Spleen (tissue), 11 donors: ENCODE data around the gene KCNJ10. TPM values are rescaled to one million over a fixed set of nuclear protein-coding genes. Genes with fewer than 3 reads are reported as not detected.

Experiments
- DNase-seq: peaks from one replicate; pipeline ENCODE4 v3.0.0-alpha.2; 2020
- H3K27ac ChIP-seq, 8 donors: fragments of 200-600 bp; sonication (generic) in 7 of 8; 1 replicate in 4 of 8; 2 replicates in 4 of 8; pipeline versions ENCODE4 v1.5.0 to v1.8.0; 2016 to 2021; ENCODE audit warnings: inconsistent platforms in 4 of 8, mild to moderate bottlenecking in 4 of 8, moderate library complexity in 1 of 8
- H3K27me3 ChIP-seq, 7 donors: fragments of 200-600 bp; sonication (generic) in 6 of 7; replicated peaks in 1 of 7; 1 replicate in 4 of 7; 2 replicates in 3 of 7; pipeline versions ENCODE4 v1.5.0 to v1.8.0; 2016 to 2021; ENCODE audit warnings: inconsistent platforms in 3 of 7, mild to moderate bottlenecking in 1 of 7
- H3K36me3 ChIP-seq, 6 donors: fragments of 200-600 bp; sonication (generic) in 5 of 6; 1 replicate in 4 of 6; 2 replicates in 2 of 6; pipeline versions ENCODE4 v1.5.0 to v1.8.0; 2016 to 2021; ENCODE audit warnings: inconsistent platforms in 2 of 6
- H3K4me1 ChIP-seq, 6 donors: fragments of 200-600 bp; sonication (generic) in 5 of 6; 1 replicate in 3 of 6; 2 replicates in 3 of 6; pipeline versions ENCODE4 v1.5.0 to v1.8.0; 2016 to 2021; ENCODE audit warnings: inconsistent platforms in 3 of 6
- H3K4me3 ChIP-seq, 8 donors: fragments of 200-600 bp; sonication (generic) in 7 of 8; 1 replicate in 4 of 8; 2 replicates in 4 of 8; pipeline versions ENCODE4 v1.5.0 to v1.8.0; 2016 to 2021; ENCODE audit warnings: inconsistent platforms in 4 of 8, mild to moderate bottlenecking in 4 of 8, moderate library complexity in 2 of 8
- H3K9me3 ChIP-seq, 8 donors: fragments of 200-600 bp; sonication (generic) in 7 of 8; 1 replicate in 4 of 8; 2 replicates in 4 of 8; pipeline versions ENCODE4 v1.5.0 to v1.8.0; 2016 to 2021; ENCODE audit warnings: inconsistent platforms in 4 of 8
- POLR2A ChIP-seq, 3 donors: fragments of 450-650 bp; IDR thresholded peaks; one replicate each; pipeline ENCODE4 v1.5.1; 2017; ENCODE audit warnings: antibody characterized with exemption in 3 of 3, mild to moderate bottlenecking in 1 of 3
- POLR2AphosphoS5 ChIP-seq, 3 donors: sonication (generic); formaldehyde crosslinking; IDR thresholded peaks; one replicate each; pipeline ENCODE4 v1.5.1; 2017; ENCODE audit warnings: antibody characterized with exemption in 3 of 3
- WGBS, 5 donors: extraction: QIAGEN DNeasy Blood & Tissue Kit in 3 of 5; methylation state at CpG; one replicate each; pipeline versions ENCODE4 v1.1.5 to v1.1.7; 2013 to 2018; 5-methylcytosine and 5-hydroxymethylcytosine counted together
- intact Hi-C: fragments of 100-400 bp; cut with DNase I; formaldehyde crosslinking; loops from one replicate; pipeline ENCODE4 v1.15.0; 2023; ENCODE audit warnings: low total_unique reads
- polyA plus RNA-seq, 3 donors: library from polyadenylated mRNA; stranded (reverse); fragments of 200-250 nt; gene quantifications; one replicate each; pipeline ENCODE4 v1.2.1, GENCODE V29; 2013
- total RNA-seq, 7 donors: library from RNA; depleted of rRNA in 3 of 7; stranded (reverse); fragments of >200 nt in 3 of 7; fragmentation: NEBNext Ultra II Directional in 4 of 7; extraction: Animal tissue kit (Norgen Biotek cat#: 25700) in 4 of 7; gene quantifications; one replicate each; pipeline versions ENCODE4 v1.1.0 to v1.2.1, GENCODE V29; 2016 to 2021
- TF ChIP-seq, protein P1 (sequence below), 11 experiments: fragments of 200-600 bp in 7 of 11; fragments of 450-650 bp in 4 of 11; sonication (generic) in 4 of 11; IDR thresholded peaks in 8 of 11; conservative IDR thresholded peaks in 3 of 11; 1 replicate in 7 of 11; 2 replicates in 4 of 11; pipeline versions ENCODE4 v1.4.0 to v1.8.0; 2016 to 2021; ENCODE audit warnings: antibody characterized with exemption in 11 of 11, inconsistent platforms in 4 of 11, mild to moderate bottlenecking in 1 of 11
- donor health status: healthy with polysubstance abuse.
- donor health status: DM: no; HTN: no; CAD: no; lungs with moderate emphysema.
- donor health status: DM: no; HTN: no; CAD: no.
- donor health status: Bipolar disorder and iron deficiency.
- donor health status: healthy.
- donor health status: DM: no; HTN: no; CAD: no.
- donor health status: DM: yes; HTN: yes; CAD: no.

The KCNJ10 gene
- total and polyA plus RNA-seq, 10 donors, result 3.7 to 30.8 (median 14.2) TPM

DNA sequence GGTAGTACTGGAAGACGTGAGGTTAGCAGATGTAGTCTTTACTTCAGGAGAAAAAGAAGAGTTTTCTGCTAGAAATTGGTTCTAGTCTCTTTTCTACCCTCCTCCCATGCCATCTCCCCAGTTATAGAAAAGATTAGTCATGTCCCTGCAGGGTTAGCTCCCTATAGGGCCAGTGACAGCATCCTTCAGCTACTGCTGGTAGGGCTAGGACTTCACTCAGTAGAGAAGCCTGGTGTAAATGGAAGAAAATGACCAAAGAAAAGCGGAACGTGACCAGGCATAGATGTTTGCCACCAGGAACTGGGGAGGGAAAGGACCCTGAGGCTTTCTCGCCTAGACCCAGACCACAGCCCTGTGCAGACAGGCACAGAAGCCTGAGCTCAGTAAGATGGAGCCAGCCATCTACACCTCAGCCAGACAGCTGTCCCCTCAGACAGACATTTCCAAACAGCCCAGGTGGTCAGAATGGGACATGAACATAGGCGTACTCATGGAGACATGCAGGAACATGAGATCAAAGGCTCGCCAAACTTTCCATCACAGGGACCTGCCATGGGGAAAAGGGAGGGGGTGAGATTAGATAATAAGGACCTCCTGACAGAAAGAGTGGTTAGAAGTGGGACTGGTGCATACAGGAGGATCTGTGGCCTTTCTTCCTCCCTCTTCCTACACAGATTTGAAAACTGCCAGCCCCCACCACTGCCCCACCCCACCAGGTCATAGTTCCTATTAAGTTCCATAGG, 92.4 kb downstream of the KCNJ10 start:
- peaks cover 0 to 63% (median 0%) of the 10 kb centered on the region in 7 donors for H3K27me3 ChIP-seq
- no peaks in the 10 kb centered on the region for H3K9me3 ChIP-seq
- WGBS, 5 donors, result 82 to 94% (median 86%) methylated on average over 6 of the region's 6 CpGs
- H3K36me3 ChIP-seq, result no peaks in the 10 kb centered on the region
- no peak for DNase-seq
- no peaks in the 10 kb centered on the region for H3K4me1 ChIP-seq
- TF ChIP-seq, protein P1, sequence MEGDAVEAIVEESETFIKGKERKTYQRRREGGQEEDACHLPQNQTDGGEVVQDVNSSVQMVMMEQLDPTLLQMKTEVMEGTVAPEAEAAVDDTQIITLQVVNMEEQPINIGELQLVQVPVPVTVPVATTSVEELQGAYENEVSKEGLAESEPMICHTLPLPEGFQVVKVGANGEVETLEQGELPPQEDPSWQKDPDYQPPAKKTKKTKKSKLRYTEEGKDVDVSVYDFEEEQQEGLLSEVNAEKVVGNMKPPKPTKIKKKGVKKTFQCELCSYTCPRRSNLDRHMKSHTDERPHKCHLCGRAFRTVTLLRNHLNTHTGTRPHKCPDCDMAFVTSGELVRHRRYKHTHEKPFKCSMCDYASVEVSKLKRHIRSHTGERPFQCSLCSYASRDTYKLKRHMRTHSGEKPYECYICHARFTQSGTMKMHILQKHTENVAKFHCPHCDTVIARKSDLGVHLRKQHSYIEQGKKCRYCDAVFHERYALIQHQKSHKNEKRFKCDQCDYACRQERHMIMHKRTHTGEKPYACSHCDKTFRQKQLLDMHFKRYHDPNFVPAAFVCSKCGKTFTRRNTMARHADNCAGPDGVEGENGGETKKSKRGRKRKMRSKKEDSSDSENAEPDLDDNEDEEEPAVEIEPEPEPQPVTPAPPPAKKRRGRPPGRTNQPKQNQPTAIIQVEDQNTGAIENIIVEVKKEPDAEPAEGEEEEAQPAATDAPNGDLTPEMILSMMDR (IDR thresholded peaks at IDR 0.05 in 8 of 11, conservative IDR thresholded peaks at IDR 0.05 in 3 of 11), result no peak
- TF ChIP-seq POLR2AphosphoS5 (IDR thresholded peaks at IDR 0.05) (no peak), POLR2A (IDR thresholded peaks at IDR 0.05) (no peak)
- H3K4me3 ChIP-seq, result no peak overlapping the region
- no peak overlapping the region for H3K27ac ChIP-seq
- intact Hi-C loops, result no loop called here

- intact Hi-C loops, result no loop called here
- TF ChIP-seq, protein P1 (IDR thresholded peaks at IDR 0.05 in 8 of 11, conservative IDR thresholded peaks at IDR 0.05 in 3 of 11), result no peak
- Histone ChIP-seq H3K27me3 (peaks cover 0 to 61% (median 0%) of the 10 kb centered on the region in 7 donors), H3K9me3 (no peaks in the 10 kb centered on the region), H3K36me3 (no peaks in the 10 kb centered on the region), H3K4me1 (no peaks in the 10 kb centered on the region), H3K4me3 (no peak overlapping the region), H3K27ac (no peak overlapping the region)
- 82 to 92% (median 90%) methylated on average over 7 of the region's 7 CpGs for WGBS, 5 donors
- no peak for DNase-seq
These were observed 95.5 kb downstream of the KCNJ10 start for GRCh38 chr1:159974350-159974965.

GRCh38 chr1:159973350-159973940, 96.5 kb downstream of the KCNJ10 start:
- no peak for DNase-seq
- Histone ChIP-seq H3K9me3 (no peaks in the 10 kb centered on the region), H3K4me3 (no peak overlapping the region), H3K36me3 (no peaks in the 10 kb centered on the region), H3K4me1 (no peaks in the 10 kb centered on the region), H3K27me3 (peaks cover 0 to 62% (median 0%) of the 10 kb centered on the region in 7 donors), H3K27ac (no peak overlapping the region)
- intact Hi-C loops, result no loop called here
- TF ChIP-seq POLR2AphosphoS5 (IDR thresholded peaks at IDR 0.05) (no peak), POLR2A (IDR thresholded peaks at IDR 0.05) (no peak)
- TF ChIP-seq, protein P1 (IDR thresholded peaks at IDR 0.05 in 8 of 11, conservative IDR thresholded peaks at IDR 0.05 in 3 of 11), result no peak
- 74 to 92% (median 78%) methylated on average over 3 to 6 of the region's 6 CpGs for WGBS, 5 donors
